ENCODE measurements around the gene COA8. TPM values are rescaled to one million over a fixed set of nuclear protein-coding genes. Genes with fewer than 3 reads are reported as not detected.

Gene COA8
- polyA plus RNA-seq, 3 donors: 13.2 to 58.1 (median 52.3) TPM

DNA sequence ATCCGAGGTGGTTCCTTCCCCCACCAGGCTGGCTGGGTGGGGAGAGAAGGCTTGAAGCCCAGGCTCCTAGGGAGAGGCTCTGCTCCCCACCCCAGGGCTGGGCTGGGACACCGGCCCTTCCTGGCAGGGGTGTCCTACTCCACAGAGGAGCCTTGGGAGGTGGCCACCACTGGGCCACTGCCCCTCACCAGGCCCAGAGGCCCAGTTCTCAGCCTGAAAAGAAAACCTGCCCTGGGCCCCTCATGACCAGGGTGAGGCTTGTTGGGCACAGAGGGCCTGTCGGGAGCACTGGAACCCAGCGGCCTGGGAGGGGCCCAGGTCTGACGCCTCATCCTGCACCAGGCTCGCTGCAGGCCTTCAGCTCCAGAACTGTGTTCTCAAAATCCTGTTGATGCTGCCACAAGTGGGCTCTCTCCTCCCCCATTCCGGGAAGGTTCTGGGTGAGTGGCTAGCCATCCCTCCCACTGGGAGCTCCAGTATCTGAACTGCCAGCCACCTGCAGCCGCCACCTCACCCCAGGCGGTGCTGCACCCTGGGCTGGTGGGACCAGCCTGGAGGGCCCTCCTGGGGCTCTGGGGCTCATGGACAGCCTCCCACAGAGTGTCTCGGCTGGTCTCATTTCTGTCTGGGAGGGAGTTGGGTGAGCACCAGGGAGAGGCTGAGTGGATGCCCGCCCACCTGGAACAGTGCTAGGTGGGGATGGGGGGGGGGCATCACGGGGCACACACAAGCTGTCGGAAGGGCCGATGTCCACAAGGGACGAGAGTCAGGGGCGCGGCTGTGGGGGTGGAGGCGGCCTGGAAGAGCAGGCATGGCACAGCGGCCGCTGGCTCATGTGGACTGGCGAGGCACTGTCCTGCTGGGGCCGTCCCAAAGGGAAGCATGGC, 12.1 kb upstream of the COA8 start:
- Histone ChIP-seq H3K36me3 (replicated peaks in 1 of 2; ENCODE audit: control insufficient read depth in 1 of 2, insufficient read depth in 2 of 2, low read length in 2 of 2) (peaks cover 2 to 12% of the 10 kb centered on the region in 2 donors), H3K27me3 (ENCODE audit: control insufficient read depth in 2 of 2, insufficient read depth in 2 of 2, low read length in 2 of 2) (no peaks in the 10 kb centered on the region), H2AFZ (ENCODE audit: insufficient read depth, low read depth, low read length, poor library complexity, severe bottlenecking) (no peak overlapping the region), H3K9me3 (replicated peaks in 1 of 2; ENCODE audit: control insufficient read depth in 1 of 2, insufficient read depth in 1 of 2, low read length in 2 of 2) (no peaks in the 10 kb centered on the region), H4K20me1 (ENCODE audit: insufficient read depth, low read length) (peaks cover 52% of the 10 kb centered on the region), H3K4me3 (replicated peaks in 1 of 3; ENCODE audit: low read depth in 2 of 3, low read length in 3 of 3) (no peak overlapping the region), H3K27ac (ENCODE audit: low read depth in 1 of 2, low read length in 2 of 2) (no peak overlapping the region), H3K4me2 (replicated peaks; ENCODE audit: extremely low read depth, low read length, poor library complexity, severe bottlenecking) (no peak overlapping the region), H3K9ac (ENCODE audit: insufficient read depth, low read length, poor library complexity, severe bottlenecking) (no peak overlapping the region), H3K79me2 (ENCODE audit: insufficient read depth, low read length) (no peaks in the 10 kb centered on the region), H3K4me1 (ENCODE audit: control insufficient read depth in 1 of 2, insufficient read depth in 2 of 2, low read length in 2 of 2) (no peaks in the 10 kb centered on the region)
- Mint-ChIP-seq H3K27me3 (ENCODE audit: low read depth in 3 of 3) (peaks cover 0 to 4% (median 1%) of the 10 kb centered on the region in 3 donors), H3K27ac (no peak overlapping the region), H3K4me3 (no peak overlapping the region), H3K9me3 (no peaks in the 10 kb centered on the region), H3K4me1 (no peaks in the 10 kb centered on the region), H3K36me3 (peaks cover 0 to 10% of the 10 kb centered on the region in 2 donors)
- 92% methylated on average over 19 of the region's 22 CpGs for WGBS (ENCODE audit: insufficient coverage)
- TF ChIP-seq, protein P1, sequence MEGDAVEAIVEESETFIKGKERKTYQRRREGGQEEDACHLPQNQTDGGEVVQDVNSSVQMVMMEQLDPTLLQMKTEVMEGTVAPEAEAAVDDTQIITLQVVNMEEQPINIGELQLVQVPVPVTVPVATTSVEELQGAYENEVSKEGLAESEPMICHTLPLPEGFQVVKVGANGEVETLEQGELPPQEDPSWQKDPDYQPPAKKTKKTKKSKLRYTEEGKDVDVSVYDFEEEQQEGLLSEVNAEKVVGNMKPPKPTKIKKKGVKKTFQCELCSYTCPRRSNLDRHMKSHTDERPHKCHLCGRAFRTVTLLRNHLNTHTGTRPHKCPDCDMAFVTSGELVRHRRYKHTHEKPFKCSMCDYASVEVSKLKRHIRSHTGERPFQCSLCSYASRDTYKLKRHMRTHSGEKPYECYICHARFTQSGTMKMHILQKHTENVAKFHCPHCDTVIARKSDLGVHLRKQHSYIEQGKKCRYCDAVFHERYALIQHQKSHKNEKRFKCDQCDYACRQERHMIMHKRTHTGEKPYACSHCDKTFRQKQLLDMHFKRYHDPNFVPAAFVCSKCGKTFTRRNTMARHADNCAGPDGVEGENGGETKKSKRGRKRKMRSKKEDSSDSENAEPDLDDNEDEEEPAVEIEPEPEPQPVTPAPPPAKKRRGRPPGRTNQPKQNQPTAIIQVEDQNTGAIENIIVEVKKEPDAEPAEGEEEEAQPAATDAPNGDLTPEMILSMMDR (IDR thresholded peaks at IDR 0.05): no peak
- intact Hi-C loops (cut with micrococcal nuclease): no loop called here
- no peak for DNase-seq

DNA sequence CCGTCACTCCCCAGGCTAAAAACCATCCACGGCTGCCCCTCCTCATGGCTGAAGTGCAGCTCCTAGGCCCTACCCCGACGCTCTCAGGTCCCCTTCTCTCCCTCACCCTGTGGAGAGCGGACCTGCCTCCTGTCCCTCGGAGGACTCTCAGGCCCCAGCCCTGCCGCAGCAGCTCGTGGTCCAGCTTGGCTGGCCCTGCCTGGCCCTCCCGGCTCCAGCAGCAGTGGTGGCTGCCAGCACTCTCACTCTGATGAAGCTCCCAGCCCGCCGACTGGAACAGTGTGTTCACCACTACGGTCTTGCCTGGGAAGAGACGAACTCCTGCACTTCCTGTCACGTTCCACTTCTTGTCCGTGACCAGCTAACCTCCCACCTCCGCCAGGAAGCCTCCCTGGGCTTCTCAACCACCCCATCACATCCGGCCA, 11.4 kb upstream of the COA8 start:
- TF ChIP-seq, protein P1 (IDR thresholded peaks at IDR 0.05): no peak
- peaks cover 2 to 12% of the 10 kb centered on the region in 2 donors for H3K36me3 ChIP-seq (replicated peaks in 1 of 2; ENCODE audit: control insufficient read depth in 1 of 2, insufficient read depth in 2 of 2, low read length in 2 of 2)
- H2AFZ ChIP-seq (ENCODE audit: insufficient read depth, low read depth, low read length, poor library complexity, severe bottlenecking): no peak overlapping the region
- H3K27me3 Mint-ChIP-seq (ENCODE audit: low read depth in 3 of 3): peaks cover 0 to 1% (median 1%) of the 10 kb centered on the region in 3 donors
- no peak for DNase-seq
- H3K27me3 ChIP-seq (ENCODE audit: control insufficient read depth in 2 of 2, insufficient read depth in 2 of 2, low read length in 2 of 2): no peaks in the 10 kb centered on the region
- no peak overlapping the region for H3K4me3 ChIP-seq (replicated peaks in 1 of 3; ENCODE audit: low read depth in 2 of 3, low read length in 3 of 3)
- no peak overlapping the region for H3K27ac ChIP-seq (ENCODE audit: low read depth in 1 of 2, low read length in 2 of 2)
- no peak overlapping the region for H3K4me2 ChIP-seq (replicated peaks; ENCODE audit: extremely low read depth, low read length, poor library complexity, severe bottlenecking)
- H3K4me1 ChIP-seq (ENCODE audit: control insufficient read depth in 1 of 2, insufficient read depth in 2 of 2, low read length in 2 of 2): no peaks in the 10 kb centered on the region
- no peaks in the 10 kb centered on the region for H3K4me1 Mint-ChIP-seq
- no peak overlapping the region for H3K4me3 Mint-ChIP-seq
- H3K9ac ChIP-seq (ENCODE audit: insufficient read depth, low read length, poor library complexity, severe bottlenecking): no peak overlapping the region
- peaks cover under 1% of the 10 kb centered on the region for H3K79me2 ChIP-seq (ENCODE audit: insufficient read depth, low read length)
- WGBS (ENCODE audit: insufficient coverage): 97% methylated on average over 15 of the region's 17 CpGs
- peaks cover 0 to 10% of the 10 kb centered on the region in 2 donors for H3K36me3 Mint-ChIP-seq
- intact Hi-C loops (cut with micrococcal nuclease): no loop called here
- no peak overlapping the region for H3K27ac Mint-ChIP-seq
- H3K9me3 Mint-ChIP-seq: no peaks in the 10 kb centered on the region
- peaks cover 56% of the 10 kb centered on the region for H4K20me1 ChIP-seq (ENCODE audit: insufficient read depth, low read length)
- no peaks in the 10 kb centered on the region for H3K9me3 ChIP-seq (replicated peaks in 1 of 2; ENCODE audit: control insufficient read depth in 1 of 2, insufficient read depth in 1 of 2, low read length in 2 of 2)
